Measurements from ENCODE around the gene KIF6.

KIF6 gene

GRCh38 chr6:39369987-39370386 is 355.2 kb downstream of the KIF6 start:
- DNase-seq, result no peak

DNA sequence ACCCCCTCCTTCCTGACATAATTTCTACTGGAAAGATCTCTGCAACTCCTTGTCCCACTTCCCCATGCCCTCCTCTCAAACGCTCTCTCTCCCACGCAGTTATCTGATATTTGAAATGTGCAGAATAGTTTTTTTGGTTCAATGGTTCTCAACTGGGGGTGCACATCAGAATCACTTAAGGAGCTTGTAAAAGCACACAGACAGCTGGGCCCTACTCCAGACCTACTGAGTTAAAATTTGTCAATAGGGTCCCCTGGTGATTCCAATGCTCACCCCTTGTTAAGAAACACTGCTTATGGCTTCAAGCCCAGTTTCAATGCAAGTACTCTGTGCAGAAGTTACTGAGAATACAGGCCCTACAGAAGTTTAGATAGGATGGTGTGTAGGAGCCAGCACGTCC is 357.5 kb downstream of the KIF6 start:
- DNase-seq, result no peak

DNA sequence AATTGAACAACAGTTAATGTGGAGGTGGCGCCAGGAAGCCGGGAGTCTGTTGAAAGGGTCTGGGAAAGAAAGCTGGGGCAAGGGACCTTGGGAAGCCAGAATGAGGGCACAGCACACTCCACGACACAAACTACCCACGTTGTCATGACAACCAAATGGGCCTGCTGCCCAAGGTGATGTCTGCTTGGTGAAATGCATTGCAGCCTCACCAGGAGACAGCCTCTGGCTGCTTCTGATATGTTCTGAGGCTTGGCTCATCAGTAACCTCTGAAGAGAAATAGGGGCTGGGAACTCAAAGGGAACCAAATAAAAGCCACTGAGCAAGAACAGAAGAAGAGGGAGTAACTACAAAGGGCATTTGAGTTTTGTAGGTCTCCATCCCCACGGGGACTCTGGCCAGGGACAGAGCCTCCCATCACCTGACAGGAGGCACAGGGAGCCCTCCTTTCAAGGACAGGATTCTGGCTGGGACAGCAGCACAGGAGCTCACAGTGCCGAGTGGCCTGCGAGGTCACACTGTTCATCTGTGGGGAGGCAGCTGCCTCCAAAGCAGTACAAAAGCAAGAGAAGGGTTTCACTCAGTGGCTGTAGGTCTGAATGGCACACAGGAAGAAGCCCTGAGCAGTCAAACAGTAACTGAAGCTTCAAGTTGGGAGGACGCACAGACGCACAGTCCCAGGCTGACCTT is 358.1 kb downstream of the KIF6 start:
- DNase-seq, result no peak

- no peak for DNase-seq
Measured at GRCh38 chr6:39365281-39366074, 359.7 kb downstream of the KIF6 start.

DNA sequence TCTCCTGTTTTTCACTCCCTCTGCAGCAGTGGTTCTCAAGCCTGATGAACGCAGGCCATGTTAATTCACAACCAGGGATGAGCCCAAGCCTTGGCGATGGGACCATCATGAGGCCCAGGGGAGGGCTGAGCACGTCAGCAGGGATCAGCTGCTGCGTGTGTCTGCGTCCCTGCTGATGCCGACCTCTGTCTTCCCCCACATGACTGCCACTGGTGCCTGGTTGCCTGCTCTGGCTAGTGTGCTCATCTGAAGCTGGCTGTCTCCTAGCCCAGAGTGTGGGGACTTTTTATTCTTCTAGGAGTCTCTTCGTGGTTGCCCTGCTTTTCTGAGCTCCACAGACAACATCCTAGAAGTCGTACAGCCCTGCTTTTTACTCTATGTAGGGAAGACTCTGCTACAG is 361.9 kb downstream of the KIF6 start:
- DNase-seq, result no peak

DNA sequence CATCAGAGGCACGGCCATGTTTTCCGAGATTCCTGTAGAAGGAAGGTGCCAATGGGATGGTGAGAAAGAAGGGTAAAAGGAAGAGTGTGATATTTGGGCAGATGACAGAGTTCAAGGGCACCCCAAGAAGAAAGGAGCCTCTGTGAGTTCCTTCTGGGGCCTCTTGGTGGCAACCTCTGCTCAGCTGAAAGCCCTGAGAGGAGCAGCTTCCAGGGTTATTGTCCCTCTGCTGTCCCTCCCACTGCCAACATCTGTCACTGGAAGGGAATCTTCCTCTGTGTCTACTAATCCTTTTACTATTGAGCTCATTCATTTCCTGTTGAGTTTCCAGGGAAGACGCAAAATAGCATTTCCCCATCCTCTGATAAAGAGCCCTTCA is 362.7 kb downstream of the KIF6 start:
- DNase-seq, result no peak

DNA sequence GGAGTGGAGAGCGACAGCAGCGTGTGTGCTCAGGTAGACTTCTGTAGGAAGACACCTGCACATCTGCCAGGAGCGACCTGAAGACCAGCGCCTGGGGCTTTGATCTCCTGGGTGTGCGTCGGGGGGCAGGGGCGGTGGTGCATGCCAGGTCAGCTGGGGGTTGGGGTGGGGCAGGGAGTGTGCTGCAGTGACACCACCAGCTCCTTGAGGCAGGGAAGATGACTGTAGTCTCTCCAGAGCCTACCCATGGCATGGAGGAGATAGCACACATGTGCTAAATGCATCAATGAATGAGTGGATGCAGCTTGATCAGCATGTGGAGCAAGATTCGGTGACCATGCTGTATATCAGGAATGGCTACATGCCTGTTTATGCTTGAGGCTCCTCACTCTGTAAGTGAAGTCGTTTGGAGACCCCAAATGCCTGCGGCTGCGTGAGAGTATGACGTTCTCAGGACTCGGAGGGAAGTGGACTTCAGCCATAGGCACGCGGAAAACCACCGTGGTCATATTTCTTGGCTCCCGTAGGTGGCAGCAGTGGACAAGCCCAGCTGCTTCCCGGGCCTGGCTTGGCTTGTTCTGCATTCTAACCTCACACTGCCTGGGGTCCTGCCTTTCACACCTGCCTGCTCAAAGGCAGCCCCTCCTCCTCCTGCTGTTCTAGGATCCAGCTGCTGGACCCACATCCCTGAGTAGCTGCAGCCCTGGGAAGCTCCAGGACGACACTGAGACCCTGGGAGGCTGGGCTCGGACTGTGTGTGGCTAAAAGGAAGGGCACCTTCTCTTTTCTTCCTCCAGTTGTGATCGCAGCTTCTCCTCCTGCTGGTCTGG is 363.3 kb downstream of the KIF6 start:
- peak; percentile 9 for DNase-seq

- no peak for DNase-seq
Measured at GRCh38 chr6:39360378-39360777, 364.8 kb downstream of the KIF6 start.

- DNase-seq, result no peak
Measured at GRCh38 chr6:39357998-39358686, 367.1 kb downstream of the KIF6 start.

GRCh38 chr6:39353698-39354315 is 371.4 kb downstream of the KIF6 start:
- no peak for DNase-seq

GRCh38 chr6:39350723-39351505 is 374.3 kb downstream of the KIF6 start:
- no peak for DNase-seq

GRCh38 chr6:39348740-39349139 is 376.5 kb downstream of the KIF6 start:
- DNase-seq, result no peak

DNA sequence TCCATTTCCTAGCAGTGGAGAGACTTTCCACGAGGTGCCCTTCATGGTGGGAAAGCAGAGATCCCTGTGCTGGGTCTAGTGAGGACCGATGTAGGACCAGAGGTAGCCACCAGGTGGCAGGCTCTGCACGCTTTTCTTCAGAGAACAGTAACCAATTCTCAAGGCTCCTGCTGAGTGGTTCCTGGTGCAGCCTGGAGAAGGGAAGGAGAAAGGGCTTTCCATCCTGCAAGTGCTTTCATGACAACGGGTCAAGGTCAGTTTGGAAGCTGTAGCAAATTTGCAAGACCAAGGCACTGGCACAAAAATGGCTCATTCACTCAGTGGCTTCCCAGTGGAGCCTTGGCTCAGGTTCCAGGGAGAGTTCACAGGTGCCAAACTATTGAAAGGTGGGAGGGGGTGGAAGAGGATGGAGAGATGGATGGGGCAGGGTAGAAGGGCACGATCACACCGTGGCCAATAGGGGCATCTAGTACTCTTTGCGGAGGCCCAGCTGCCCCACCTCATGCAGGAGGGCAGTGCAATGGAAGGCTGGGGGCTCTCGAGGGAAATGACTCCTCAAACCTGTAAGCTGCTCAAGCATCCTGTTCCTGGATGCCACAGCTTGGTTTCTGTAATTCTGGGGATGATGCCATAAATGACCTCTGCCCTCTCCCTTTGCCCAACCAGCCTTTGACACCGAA is 377.2 kb downstream of the KIF6 start:
- DNase-seq, result peak; percentile 31

DNA sequence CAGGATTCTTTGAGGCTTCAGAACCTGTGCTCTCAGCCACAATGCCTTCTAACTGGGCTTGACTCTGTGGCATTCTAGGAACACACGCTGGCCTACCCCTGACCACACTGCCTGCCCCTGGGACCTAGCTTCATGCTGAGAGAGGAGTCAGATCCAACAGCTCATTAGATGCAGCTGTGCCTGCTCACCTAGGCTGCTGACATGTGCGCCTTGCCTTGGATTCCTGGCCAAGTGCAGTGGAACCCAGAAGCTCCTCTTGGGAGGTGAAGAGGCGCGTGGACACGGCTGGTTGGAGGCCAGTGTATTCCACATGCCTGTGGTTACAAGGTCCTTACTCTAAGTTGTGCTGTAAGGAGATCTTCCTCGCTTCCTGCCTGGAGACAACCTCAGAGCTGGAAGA is 378.0 kb downstream of the KIF6 start:
- no peak for DNase-seq

GRCh38 chr6:39344821-39345280 is 380.4 kb downstream of the KIF6 start:
- no peak for DNase-seq

DNA sequence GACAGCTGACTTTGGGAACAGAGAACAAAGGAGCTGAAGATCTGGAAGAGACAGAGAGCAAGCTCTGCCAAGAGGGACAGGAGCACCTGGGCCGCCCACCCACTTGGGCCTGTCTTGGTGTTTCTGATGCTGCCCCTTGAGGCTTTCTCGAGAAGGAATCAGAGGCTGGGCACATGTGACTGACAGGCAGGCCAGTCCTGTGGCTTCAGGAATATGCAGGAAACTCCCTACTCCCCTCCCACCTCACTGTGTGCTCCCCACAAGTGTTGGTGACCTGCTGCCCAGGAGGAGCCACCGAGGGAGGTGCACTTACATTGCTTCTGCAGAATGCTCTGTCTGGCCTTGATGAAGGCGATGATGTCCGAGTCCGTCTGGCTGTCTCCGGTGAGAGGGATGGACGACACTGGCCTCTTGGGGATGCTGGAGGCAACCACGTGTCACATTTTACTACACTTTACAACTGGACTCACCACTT is 381.8 kb downstream of the KIF6 start:
- DNase-seq, result no peak

DNA sequence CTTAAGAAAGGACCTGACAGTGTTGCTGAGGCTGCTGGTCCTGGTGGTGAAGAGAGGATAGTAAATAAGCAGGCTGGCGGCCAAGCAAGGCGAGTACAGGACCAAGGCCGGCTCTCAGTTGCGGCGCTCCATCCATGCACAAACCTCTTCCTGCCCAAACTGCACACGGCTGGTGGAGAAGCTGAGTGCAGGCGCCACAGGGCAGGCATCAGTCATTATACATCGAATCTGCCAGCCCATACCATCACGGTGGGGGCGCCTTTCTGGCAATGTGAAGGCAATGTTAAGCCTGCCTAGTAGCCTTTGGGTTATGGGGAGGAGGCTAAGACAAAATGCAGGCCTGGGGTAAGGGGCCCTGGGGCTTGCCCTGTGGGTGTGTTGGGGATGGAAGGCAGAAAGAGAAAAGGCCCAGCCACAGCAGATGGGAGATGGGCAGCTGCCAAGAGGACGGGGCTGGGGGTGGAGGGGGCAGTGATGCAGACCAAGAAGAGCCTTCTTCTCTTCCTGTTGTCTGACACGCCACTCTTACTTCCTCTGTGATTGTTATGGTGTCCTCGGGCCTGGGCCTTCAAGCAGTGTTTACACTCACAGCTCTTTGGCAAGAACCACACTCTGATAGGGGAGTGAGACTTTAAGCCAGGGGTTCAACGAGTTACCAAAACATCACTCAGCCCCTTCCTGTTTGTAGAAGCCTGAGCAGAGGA is 382.4 kb downstream of the KIF6 start:
- DNase-seq, result no peak

GRCh38 chr6:39341937-39342336 is 383.3 kb downstream of the KIF6 start:
- DNase-seq, result no peak

- DNase-seq, result no peak
Measured at GRCh38 chr6:39341352-39341751, 383.9 kb downstream of the KIF6 start.
